ENCODE results near the gene SEPTIN2.

Gene SEPTIN2

GRCh38 chr2:241295326-241296095, 20.2 kb upstream of the SEPTIN2 start:
- Histone ChIP-seq H3K27me3 (ENCODE audit: insufficient read depth, low read length) (no peaks in the 10 kb centered on the region), H3K9me3 (ENCODE audit: low read length) (peaks cover 4% of the 10 kb centered on the region), H2AFZ (ENCODE audit: low read depth, low read length) (no peak overlapping the region), H3K4me3 (ENCODE audit: low read length) (no peak overlapping the region), H3K4me1 (ENCODE audit: insufficient read depth, low read length) (no peaks in the 10 kb centered on the region), H3K36me3 (ENCODE audit: insufficient read depth, low read length) (peaks cover 5% of the 10 kb centered on the region)

GRCh38 chr2:241296767-241297166, 19.0 kb upstream of the SEPTIN2 start:
- Histone ChIP-seq H3K4me1 (ENCODE audit: insufficient read depth, low read length) (no peaks in the 10 kb centered on the region), H2AFZ (ENCODE audit: low read depth, low read length) (no peak overlapping the region), H3K36me3 (ENCODE audit: insufficient read depth, low read length) (peaks cover 5% of the 10 kb centered on the region)

GRCh38 chr2:241298673-241299072, 17.1 kb upstream of the SEPTIN2 start:
- Histone ChIP-seq H2AFZ (ENCODE audit: low read depth, low read length) (no peak overlapping the region), H3K9me3 (ENCODE audit: low read length) (peaks cover 4% of the 10 kb centered on the region), H3K4me3 (ENCODE audit: low read length) (no peak overlapping the region), H3K36me3 (ENCODE audit: insufficient read depth, low read length) (peaks cover 5% of the 10 kb centered on the region), H3K27me3 (ENCODE audit: insufficient read depth, low read length) (no peaks in the 10 kb centered on the region), H3K4me1 (ENCODE audit: insufficient read depth, low read length) (no peaks in the 10 kb centered on the region)

More at GRCh38 chr2:241296767-241297166, 19.0 kb upstream of the SEPTIN2 start:
- Histone ChIP-seq H3K9me3 (ENCODE audit: low read length) (peaks cover 4% of the 10 kb centered on the region), H3K27me3 (ENCODE audit: insufficient read depth, low read length) (no peaks in the 10 kb centered on the region), H3K4me3 (ENCODE audit: low read length) (no peak overlapping the region)

- Histone ChIP-seq H3K9me3 (ENCODE audit: low read length) (peaks cover 4% of the 10 kb centered on the region), H3K4me3 (ENCODE audit: low read length) (no peak overlapping the region), H2AFZ (ENCODE audit: low read depth, low read length) (no peak overlapping the region), H3K36me3 (ENCODE audit: insufficient read depth, low read length) (peaks cover 5% of the 10 kb centered on the region), H3K4me1 (ENCODE audit: insufficient read depth, low read length) (no peaks in the 10 kb centered on the region), H3K27me3 (ENCODE audit: insufficient read depth, low read length) (no peaks in the 10 kb centered on the region)
Observed at GRCh38 chr2:241300000-241300399, 15.7 kb upstream of the SEPTIN2 start.

DNA sequence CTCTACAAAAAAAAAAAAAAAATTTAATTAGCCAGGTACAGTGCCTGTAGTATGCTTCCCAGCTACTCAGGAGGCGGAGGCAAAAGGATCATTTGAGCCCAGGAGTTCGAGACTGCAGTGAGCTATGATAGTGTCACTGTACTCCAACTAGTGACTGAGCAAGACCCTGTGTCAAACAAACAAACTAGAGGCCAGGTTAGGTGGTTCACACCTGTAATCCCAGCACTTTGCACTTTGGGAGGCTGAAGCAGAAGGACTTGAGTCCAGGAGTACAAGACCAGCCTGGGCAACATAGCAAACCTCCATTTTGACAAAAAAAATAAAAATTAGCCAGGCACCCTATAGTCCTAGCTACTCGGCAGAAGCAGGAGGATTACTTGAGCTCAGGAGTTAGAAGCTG, 13.6 kb upstream of the SEPTIN2 start:
- H2AFZ ChIP-seq (ENCODE audit: low read depth, low read length), result no peak overlapping the region
- peaks cover 5% of the 10 kb centered on the region for H3K36me3 ChIP-seq (ENCODE audit: insufficient read depth, low read length)
- no peak overlapping the region for H3K4me3 ChIP-seq (ENCODE audit: low read length)
- no peaks in the 10 kb centered on the region for H3K27me3 ChIP-seq (ENCODE audit: insufficient read depth, low read length)
- no peaks in the 10 kb centered on the region for H3K4me1 ChIP-seq (ENCODE audit: insufficient read depth, low read length)
- peaks cover 2% of the 10 kb centered on the region for H3K9me3 ChIP-seq (ENCODE audit: low read length)

DNA sequence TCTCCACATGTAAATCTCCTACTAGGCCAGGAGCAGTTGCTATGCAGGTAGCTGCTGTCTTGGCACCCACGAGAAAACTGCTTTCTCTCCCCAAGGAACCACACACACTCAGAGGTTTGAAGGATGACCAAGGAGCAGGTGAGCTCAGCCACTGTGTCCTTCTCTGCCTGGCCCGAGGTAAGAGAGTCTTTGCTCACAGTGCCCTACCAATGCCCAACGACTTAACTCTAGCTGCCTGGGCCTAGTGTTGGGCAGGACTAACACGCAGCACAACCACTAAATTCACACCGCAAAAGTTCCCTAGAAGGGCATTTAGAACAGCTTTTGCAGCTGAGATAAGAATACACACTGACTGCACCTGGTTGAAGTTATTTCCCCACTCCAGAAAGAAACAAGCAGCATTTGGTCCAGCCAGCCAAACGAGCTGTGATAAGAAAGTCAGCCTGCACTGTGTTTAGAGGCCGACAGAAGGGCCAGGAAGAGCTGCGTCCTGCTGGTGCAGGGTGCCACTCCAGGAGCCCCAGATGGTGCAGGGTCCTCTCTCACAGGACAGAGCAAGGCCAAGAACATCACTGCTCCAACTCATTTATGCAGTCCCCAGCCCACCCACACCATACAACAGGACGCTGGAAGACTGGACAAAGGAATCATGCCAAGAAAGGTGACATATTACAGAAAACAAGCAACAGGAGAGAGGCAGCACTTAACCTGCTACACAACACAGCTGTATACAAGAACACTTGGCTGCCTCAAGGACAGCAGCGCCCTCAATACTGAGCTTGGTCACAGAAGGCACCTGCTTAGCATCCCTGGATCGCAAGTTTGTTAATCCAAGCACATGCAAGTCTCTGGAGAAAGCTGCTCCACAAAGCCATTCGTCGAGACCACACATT, 12.7 kb upstream of the SEPTIN2 start:
- H2AFZ ChIP-seq (ENCODE audit: low read depth, low read length), result no peak overlapping the region
- H3K27me3 ChIP-seq (ENCODE audit: insufficient read depth, low read length), result no peaks in the 10 kb centered on the region
- no peaks in the 10 kb centered on the region for H3K9me3 ChIP-seq (ENCODE audit: low read length)
- no peak overlapping the region for H3K4me3 ChIP-seq (ENCODE audit: low read length)
- no peaks in the 10 kb centered on the region for H3K36me3 ChIP-seq (ENCODE audit: insufficient read depth, low read length)
- H3K4me1 ChIP-seq (ENCODE audit: insufficient read depth, low read length), result no peaks in the 10 kb centered on the region

DNA sequence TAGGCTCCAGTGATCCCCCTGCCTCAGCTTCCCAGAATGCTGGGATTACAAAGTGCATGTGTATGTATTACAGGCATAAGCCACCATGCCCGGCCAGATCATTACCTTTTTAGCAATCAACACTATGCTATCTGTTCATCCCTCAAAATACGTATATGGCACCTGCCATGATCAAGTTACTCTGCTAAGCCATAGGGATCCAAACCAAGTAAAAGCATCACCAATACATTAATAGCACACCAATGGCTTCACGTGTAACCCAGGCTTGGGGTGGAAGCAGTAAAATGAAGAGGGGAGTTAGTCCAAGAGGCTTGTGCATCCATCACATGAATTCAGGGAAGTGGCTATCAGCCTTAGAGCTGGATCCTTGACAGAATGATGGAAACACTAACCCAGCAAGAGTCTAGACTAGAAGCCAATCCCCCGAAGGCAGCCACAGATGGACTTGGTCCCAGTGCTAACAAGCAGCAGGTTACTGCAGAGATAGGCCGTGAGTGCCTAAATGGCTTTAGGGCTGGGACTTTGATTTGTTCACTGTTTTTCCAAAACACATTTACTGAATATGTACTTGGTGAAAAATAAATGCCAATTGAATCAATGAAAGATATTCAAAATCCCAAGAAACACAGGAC, 11.6 kb upstream of the SEPTIN2 start:
- Histone ChIP-seq H3K9me3 (ENCODE audit: low read length) (no peaks in the 10 kb centered on the region), H3K27me3 (ENCODE audit: insufficient read depth, low read length) (no peaks in the 10 kb centered on the region), H2AFZ (ENCODE audit: low read depth, low read length) (no peak overlapping the region), H3K36me3 (ENCODE audit: insufficient read depth, low read length) (peaks cover 5% of the 10 kb centered on the region), H3K4me1 (ENCODE audit: insufficient read depth, low read length) (no peaks in the 10 kb centered on the region), H3K4me3 (ENCODE audit: low read length) (no peak overlapping the region)

- H3K27me3 ChIP-seq (ENCODE audit: insufficient read depth, low read length), result no peaks in the 10 kb centered on the region
- H3K9me3 ChIP-seq (ENCODE audit: low read length), result no peaks in the 10 kb centered on the region
- H3K36me3 ChIP-seq (ENCODE audit: insufficient read depth, low read length), result peaks cover 5% of the 10 kb centered on the region
- no peak overlapping the region for H3K4me3 ChIP-seq (ENCODE audit: low read length)
- no peaks in the 10 kb centered on the region for H3K4me1 ChIP-seq (ENCODE audit: insufficient read depth, low read length)
- H2AFZ ChIP-seq (ENCODE audit: low read depth, low read length), result no peak overlapping the region
Observed at GRCh38 chr2:241307055-241307454, 8.7 kb upstream of the SEPTIN2 start.

GRCh38 chr2:241308267-241308666, 7.5 kb upstream of the SEPTIN2 start:
- no peak overlapping the region for H3K4me3 ChIP-seq (ENCODE audit: low read length)
- H3K27me3 ChIP-seq (ENCODE audit: insufficient read depth, low read length), result no peaks in the 10 kb centered on the region
- H2AFZ ChIP-seq (ENCODE audit: low read depth, low read length), result no peak overlapping the region
- peaks cover 5% of the 10 kb centered on the region for H3K36me3 ChIP-seq (ENCODE audit: insufficient read depth, low read length)
- H3K4me1 ChIP-seq (ENCODE audit: insufficient read depth, low read length), result no peaks in the 10 kb centered on the region
- H3K9me3 ChIP-seq (ENCODE audit: low read length), result no peaks in the 10 kb centered on the region

- no peak overlapping the region for H2AFZ ChIP-seq (ENCODE audit: low read depth, low read length)
- peaks cover 5% of the 10 kb centered on the region for H3K36me3 ChIP-seq (ENCODE audit: insufficient read depth, low read length)
- H3K27me3 ChIP-seq (ENCODE audit: insufficient read depth, low read length), result no peaks in the 10 kb centered on the region
- H3K4me1 ChIP-seq (ENCODE audit: insufficient read depth, low read length), result peaks cover 6% of the 10 kb centered on the region
- H3K4me3 ChIP-seq (ENCODE audit: low read length), result no peak overlapping the region
- H3K9me3 ChIP-seq (ENCODE audit: low read length), result no peaks in the 10 kb centered on the region
Observed at GRCh38 chr2:241308832-241309500, 6.8 kb upstream of the SEPTIN2 start.

- peaks cover 5% of the 10 kb centered on the region for H3K36me3 ChIP-seq (ENCODE audit: insufficient read depth, low read length)
- peaks cover 13% of the 10 kb centered on the region for H3K4me1 ChIP-seq (ENCODE audit: insufficient read depth, low read length)
- no peaks in the 10 kb centered on the region for H3K9me3 ChIP-seq (ENCODE audit: low read length)
- no peak overlapping the region for H2AFZ ChIP-seq (ENCODE audit: low read depth, low read length)
- no peaks in the 10 kb centered on the region for H3K27me3 ChIP-seq (ENCODE audit: insufficient read depth, low read length)
- H3K4me3 ChIP-seq (ENCODE audit: low read length), result no peak overlapping the region
Observed at GRCh38 chr2:241309684-241310117, 6.0 kb upstream of the SEPTIN2 start.

DNA sequence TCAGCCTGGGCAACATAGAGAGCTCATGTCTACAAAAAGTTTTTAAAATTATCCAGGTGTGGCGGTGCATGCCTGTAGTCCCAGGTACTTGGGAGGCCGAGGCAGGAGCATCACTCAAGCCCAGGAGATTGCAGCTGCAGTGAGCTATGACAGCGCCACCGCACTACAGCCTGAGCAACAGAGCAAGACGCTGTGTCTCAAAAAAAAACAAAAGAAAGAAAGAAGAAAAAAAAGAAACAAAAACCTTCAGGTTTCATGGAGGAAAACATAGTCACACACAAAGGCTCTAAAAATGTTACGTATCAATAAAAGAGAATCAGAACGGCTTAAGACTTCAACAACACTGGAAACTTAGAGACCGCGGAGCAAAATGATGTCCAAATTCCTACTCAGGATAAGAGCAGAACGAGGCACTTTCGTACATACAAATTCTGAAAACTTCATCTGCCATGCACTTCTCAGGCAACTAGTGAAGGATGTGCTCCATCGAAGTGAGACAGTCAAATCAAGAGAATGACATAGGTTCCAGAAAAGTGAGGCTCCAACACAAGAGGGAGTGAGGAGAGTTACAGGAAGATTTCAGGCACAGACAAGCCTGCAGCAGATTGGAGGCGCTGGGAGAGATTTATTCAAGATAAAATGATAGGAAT, 4.7 kb upstream of the SEPTIN2 start:
- peaks cover 13% of the 10 kb centered on the region for H3K4me1 ChIP-seq (ENCODE audit: insufficient read depth, low read length)
- H3K9me3 ChIP-seq (ENCODE audit: low read length), result no peaks in the 10 kb centered on the region
- H3K27me3 ChIP-seq (ENCODE audit: insufficient read depth, low read length), result no peaks in the 10 kb centered on the region
- no peak overlapping the region for H2AFZ ChIP-seq (ENCODE audit: low read depth, low read length)
- peaks cover 5% of the 10 kb centered on the region for H3K36me3 ChIP-seq (ENCODE audit: insufficient read depth, low read length)
- H3K4me3 ChIP-seq (ENCODE audit: low read length), result no peak overlapping the region
